ENCODE measurements around the gene LARP1. TPM values are rescaled to one million over a fixed set of nuclear protein-coding genes. Genes with fewer than 3 reads are reported as not detected.
A peak's percentile ranks its signal among the peaks of the same experiment; 100 is the strongest.

Gene LARP1
- total RNA-seq (2013; cell fraction: nucleolus; rRNA removed), result 116 and 118 TPM in 2 replicates
- 54.0 and 63.2 TPM in 2 replicates for total RNA-seq (2014; rRNA removed)
- 59.8 and 63.1 TPM in 2 replicates for total RNA-seq (2014; rRNA removed; fragmentation: Illumina TruSeq; extraction: Trizol)
- total RNA-seq (2021), result 219 and 227 TPM in 2 replicates
- 45.4 TPM for polyA plus RNA-seq (2011; ENCODE audit: low read depth)
- 30.0 and 58.4 TPM in 2 replicates for polyA plus RNA-seq (2011; rRNA removed)
- polyA plus RNA-seq (2011; cell fraction: cytosol; rRNA removed), result 42.4 and 55.8 TPM in 2 replicates
- 99.6 and 121 TPM in 2 replicates for polyA plus RNA-seq (2011; cell fraction: nucleus; rRNA removed)
- polyA plus RNA-seq (2012), result 57.6 and 61.3 TPM in 2 replicates
- 132 and 140 TPM in 2 replicates for polyA plus RNA-seq (2014; fragmentation: Illumina TruSeq; extraction: Trizol)
- 10 to 100 TPM; 22.6 to 39.3 TPM for polyA plus RNA-seq (2014; fragmentation: Nextera tagmentation; extraction: Ambion mirVana)
- 83.7 and 90.5 TPM in 2 replicates for polyA plus RNA-seq (2014; rRNA removed)
- 10 to 100 TPM; 30.0 to 34.3 TPM for polyA plus RNA-seq (2016; fragmentation: Nextera tagmentation; extraction: Ambion mirVana)
- polyA minus RNA-seq (2011; rRNA and poly(A)+ RNA removed), result 67.0 and 86.7 TPM in 2 replicates
- 44.5 and 48.9 TPM in 2 replicates for polyA minus RNA-seq (2011; cell fraction: cytosol; rRNA and poly(A)+ RNA removed)
- 58.8 and 110 TPM in 2 replicates for polyA minus RNA-seq (2011; cell fraction: nucleus; rRNA and poly(A)+ RNA removed)
- Bru-seq, nascent RNA, result percentile 80 among the genes with signal in this experiment
- BruChase-seq, experiment 1, labeled RNA remaining after a 6-hour chase, result percentile 93 among the genes with signal in this experiment
- percentile 90 among the genes with signal in this experiment for BruChase-seq, experiment 2, labeled RNA remaining after a 2-hour chase
- long read RNA-seq, experiment 1, partial matches to known transcripts, result 4 of 25 reads
- long read RNA-seq, experiment 1, other reads (novel, unspliced or antisense), result 21 of 25 reads
- long read RNA-seq, experiment 2, partial matches to known transcripts, result 3 of 103 reads
- long read RNA-seq, experiment 2, other reads (novel, unspliced or antisense), result 100 of 103 reads

DNA sequence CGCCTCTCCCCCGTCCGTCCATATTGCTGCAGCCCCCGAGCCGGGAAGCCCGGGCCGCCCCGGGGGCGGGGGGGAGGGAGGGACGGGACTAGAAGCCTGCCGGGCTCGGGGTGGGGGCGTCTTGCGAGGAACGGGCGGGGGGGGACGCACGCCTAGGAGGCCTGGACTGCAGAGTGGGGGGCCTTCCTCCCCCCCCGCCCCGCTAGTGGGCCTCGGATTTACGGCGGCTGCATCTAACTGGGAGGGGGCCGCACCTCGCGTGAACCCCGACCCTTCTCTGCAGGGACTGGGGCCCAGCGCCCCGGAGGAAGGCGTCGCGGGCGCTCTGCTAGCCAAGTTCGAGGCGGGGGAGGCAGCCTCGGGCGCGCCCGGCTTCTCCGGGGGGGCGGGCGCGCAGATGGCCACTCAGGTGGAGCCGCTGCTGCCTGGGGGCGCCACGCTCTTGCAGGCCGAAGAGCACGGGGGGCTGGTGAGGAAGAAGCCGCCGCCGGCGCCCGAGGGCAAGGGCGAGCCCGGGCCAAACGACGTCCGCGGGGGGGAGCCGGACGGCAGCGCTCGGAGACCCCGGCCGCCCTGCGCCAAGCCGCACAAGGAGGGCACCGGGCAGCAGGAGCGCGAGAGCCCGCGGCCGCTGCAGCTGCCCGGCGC, at the start of gene LARP1:
TSS of gene LARP1 (plus strand) at position 17 of the 648 bp plus-strand sequence. CDS start at position 398, 381 bp downstream.
- TSS peak; percentile 20 for BruUV-seq (replicated peaks)
- peaks cover 17% of the 10 kb centered on the region for H3K4me1 ChIP-seq (ENCODE audit: control insufficient read depth, insufficient read depth, low read length)
- in situ Hi-C loops (cut with MboI), result no loop called here
- FAIRE-seq, result no peak
- H3K27ac ChIP-seq (ENCODE audit: control insufficient read depth, insufficient read depth), result peak within 1 kb of the TSS; percentile 94
- H3K79me2 ChIP-seq (ENCODE audit: control insufficient read depth, insufficient read depth, low read length), result peaks cover 66% of the 10 kb centered on the region
- H3K4me3 ChIP-seq, result peak within 1 kb of the TSS; percentile 100
- peak within 1 kb of the TSS; percentile 96 for H3K9ac ChIP-seq (ENCODE audit: control insufficient read depth, insufficient read depth, low read length)
- peaks cover 4% of the 10 kb centered on the region; the same call in 1 of the 2 replicates for H4K20me1 ChIP-seq (ENCODE audit: control insufficient read depth, insufficient read depth)
- H3K4me2 ChIP-seq (ENCODE audit: control insufficient read depth, insufficient read depth), result peak within 1 kb of the TSS; percentile 88
- ChIA-PET CTCF (no interaction called here), SMC1A (ENCODE audit: uncharacterized antibody, unreplicated experiment) (no interaction called here), RAD21 (ENCODE audit: unreplicated experiment) (no interaction called here), POLR2A (interaction anchor here (0.6 kb wide), 1 partner anchor 22 kb away, joined by 3 read pairs; no protein-coding TSS in a partner anchor)
- intact Hi-C loops (cut with micrococcal nuclease; ENCODE audit: unreplicated experiment), result loop anchor here (1.0 to 10.0 kb wide), 5 partner anchors 57 to 251 kb away; partner anchors contain the start of genes CNOT8 and GEMIN5
- no peaks in the 10 kb centered on the region for H3K36me3 ChIP-seq (ENCODE audit: control insufficient read depth in 2 of 2, insufficient read depth in 2 of 2, low read length in 1 of 2)
- H3K9me3 ChIP-seq (replicated peaks; ENCODE audit: control insufficient read depth, insufficient read depth, low read length), result no peaks in the 10 kb centered on the region
- WGBS (ENCODE audit: insufficient coverage, insufficient replicate concordance, low lambda C conversion rate, missing lambda C conversion rate), result under 1% methylated on average over 65 of the region's 75 CpGs
- no peak for DNase-seq (ENCODE audit: low read depth, low spot score)
- ATAC-seq, result peak; percentile 12
- H2AFZ ChIP-seq (ENCODE audit: control insufficient read depth, low read depth, low read length), result peak within 1 kb of the TSS; percentile 84
- H3K27me3 ChIP-seq (replicated peaks in 1 of 2; ENCODE audit: control insufficient read depth in 2 of 2, insufficient read depth in 2 of 2, low read length in 1 of 2), result no peaks in the 10 kb centered on the region
- TF ChIP-seq, protein P1, sequence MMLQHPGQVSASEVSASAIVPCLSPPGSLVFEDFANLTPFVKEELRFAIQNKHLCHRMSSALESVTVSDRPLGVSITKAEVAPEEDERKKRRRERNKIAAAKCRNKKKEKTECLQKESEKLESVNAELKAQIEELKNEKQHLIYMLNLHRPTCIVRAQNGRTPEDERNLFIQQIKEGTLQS (IDR thresholded peaks at IDR 0.05; ENCODE audit: borderline replicate concordance, extremely low read depth, low read depth, low read length), result no peak
- TF ChIP-seq PML (IDR thresholded peaks at IDR 0.05; ENCODE audit: low read length), result no peak
- 0 out of 2 replicates have a peak, but pooled peaks have one; percentile 24 for TF ChIP-seq ZNF217 (IDR thresholded peaks at IDR 0.05)
- TF ChIP-seq ZBTB4 (CRISPR knock-in tag; IDR thresholded peaks at IDR 0.05), result no peak
- TF ChIP-seq BMI1 (IDR thresholded peaks at IDR 0.05; ENCODE audit: borderline replicate concordance), result no peak
- TF ChIP-seq RB1 (IDR thresholded peaks at IDR 0.05; ENCODE audit: borderline replicate concordance), result 0 out of 2 replicates have a peak, but pooled peaks have one; percentile 19
- no peak for TF ChIP-seq PAX8 (IDR thresholded peaks at IDR 0.05)
- TF ChIP-seq, protein P2, sequence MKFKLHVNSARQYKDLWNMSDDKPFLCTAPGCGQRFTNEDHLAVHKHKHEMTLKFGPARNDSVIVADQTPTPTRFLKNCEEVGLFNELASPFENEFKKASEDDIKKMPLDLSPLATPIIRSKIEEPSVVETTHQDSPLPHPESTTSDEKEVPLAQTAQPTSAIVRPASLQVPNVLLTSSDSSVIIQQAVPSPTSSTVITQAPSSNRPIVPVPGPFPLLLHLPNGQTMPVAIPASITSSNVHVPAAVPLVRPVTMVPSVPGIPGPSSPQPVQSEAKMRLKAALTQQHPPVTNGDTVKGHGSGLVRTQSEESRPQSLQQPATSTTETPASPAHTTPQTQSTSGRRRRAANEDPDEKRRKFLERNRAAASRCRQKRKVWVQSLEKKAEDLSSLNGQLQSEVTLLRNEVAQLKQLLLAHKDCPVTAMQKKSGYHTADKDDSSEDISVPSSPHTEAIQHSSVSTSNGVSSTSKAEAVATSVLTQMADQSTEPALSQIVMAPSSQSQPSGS (IDR thresholded peaks at IDR 0.05; ENCODE audit: low read length), result no peak
- TF ChIP-seq NFXL1 (IDR thresholded peaks at IDR 0.05; ENCODE audit: borderline replicate concordance), result no peak
- TF ChIP-seq RAD21 (IDR thresholded peaks at IDR 0.05; ENCODE audit: insufficient read depth, low read depth, low read length), result no peak
- TF ChIP-seq NFYA (IDR thresholded peaks at IDR 0.05; ENCODE audit: borderline replicate concordance, low read depth, low read length), result no peak
- no peak for TF ChIP-seq NRF1 (conservative IDR thresholded peaks at IDR 0.05; ENCODE audit: low read depth, low read length)
- TF ChIP-seq ZNF24 (IDR thresholded peaks at IDR 0.05), result no peak
- peak in 1 of 2 experiments; percentile 35; a peak in 1 of 4 replicates for TF ChIP-seq BHLHE40 (IDR thresholded peaks at IDR 0.05; ENCODE audit: borderline replicate concordance in 1 of 2, low read depth in 2 of 2, low read length in 1 of 2)
- no peak for TF ChIP-seq IRF4 (IDR thresholded peaks at IDR 0.05; ENCODE audit: low read depth, low read length)

All from GM12878 (cell line).